Measurements from ENCODE around the gene CCDC201. TPM values are rescaled to one million over a fixed set of nuclear protein-coding genes. Genes with fewer than 3 reads are reported as not detected.

CCDC201 gene
- total RNA-seq, 1 experiment from 2014 or later, result not detected

DNA sequence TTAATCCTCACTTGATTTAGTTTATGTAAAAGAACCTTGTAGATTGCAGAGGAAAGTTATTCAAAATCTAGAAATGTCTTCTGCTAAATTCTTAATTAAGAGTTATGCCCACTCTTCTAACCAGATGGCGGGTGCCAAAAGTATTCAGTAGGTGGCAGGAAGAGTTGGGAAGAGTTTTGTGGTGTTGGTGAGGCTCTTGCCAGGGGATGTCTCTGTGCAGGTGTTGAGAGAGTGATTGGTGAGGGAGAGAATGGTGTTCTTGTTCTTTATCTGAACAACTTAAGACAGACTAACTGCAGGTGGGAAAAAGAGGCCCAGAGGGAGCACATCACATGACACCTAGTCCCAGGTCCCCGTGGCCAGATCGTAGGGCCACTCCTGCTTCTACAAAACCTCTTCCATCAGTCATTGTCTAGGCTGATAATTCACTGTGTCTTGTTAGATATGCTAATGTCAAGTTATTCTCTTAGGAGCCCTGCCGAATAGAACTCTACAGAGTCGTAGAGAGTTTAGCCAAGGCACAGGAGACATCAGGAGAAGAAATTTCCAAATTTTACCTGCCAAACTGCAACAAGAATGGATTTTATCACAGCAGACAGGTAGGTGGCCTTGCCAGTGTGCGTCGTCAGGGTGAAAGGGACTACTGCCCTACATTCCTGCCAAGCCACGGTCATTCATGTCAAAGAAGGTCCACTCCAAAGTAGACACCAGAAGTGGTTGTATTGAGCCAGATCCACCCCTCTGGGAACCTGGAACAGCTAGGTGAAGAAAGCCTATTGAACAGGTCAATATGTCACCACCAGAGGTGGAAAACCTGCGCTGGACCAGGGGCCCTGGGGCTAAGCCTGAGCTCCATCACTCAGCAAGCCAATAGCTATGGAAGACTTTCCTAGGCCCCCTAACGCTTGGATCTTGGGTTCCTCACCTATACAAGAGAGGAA lies 18.9 kb upstream of the CCDC201 start:
- TF ChIP-seq, protein P1, sequence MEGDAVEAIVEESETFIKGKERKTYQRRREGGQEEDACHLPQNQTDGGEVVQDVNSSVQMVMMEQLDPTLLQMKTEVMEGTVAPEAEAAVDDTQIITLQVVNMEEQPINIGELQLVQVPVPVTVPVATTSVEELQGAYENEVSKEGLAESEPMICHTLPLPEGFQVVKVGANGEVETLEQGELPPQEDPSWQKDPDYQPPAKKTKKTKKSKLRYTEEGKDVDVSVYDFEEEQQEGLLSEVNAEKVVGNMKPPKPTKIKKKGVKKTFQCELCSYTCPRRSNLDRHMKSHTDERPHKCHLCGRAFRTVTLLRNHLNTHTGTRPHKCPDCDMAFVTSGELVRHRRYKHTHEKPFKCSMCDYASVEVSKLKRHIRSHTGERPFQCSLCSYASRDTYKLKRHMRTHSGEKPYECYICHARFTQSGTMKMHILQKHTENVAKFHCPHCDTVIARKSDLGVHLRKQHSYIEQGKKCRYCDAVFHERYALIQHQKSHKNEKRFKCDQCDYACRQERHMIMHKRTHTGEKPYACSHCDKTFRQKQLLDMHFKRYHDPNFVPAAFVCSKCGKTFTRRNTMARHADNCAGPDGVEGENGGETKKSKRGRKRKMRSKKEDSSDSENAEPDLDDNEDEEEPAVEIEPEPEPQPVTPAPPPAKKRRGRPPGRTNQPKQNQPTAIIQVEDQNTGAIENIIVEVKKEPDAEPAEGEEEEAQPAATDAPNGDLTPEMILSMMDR (conservative IDR thresholded peaks at IDR 0.05), result no peak
- Histone ChIP-seq H4K20me1 (ENCODE audit: control insufficient read depth, insufficient read depth, insufficient read length) (no peaks in the 10 kb centered on the region), H3K27me3 (ENCODE audit: insufficient read depth, low read length) (peaks cover 16% of the 10 kb centered on the region; the same call in 1 of the 2 replicates), H2BK120ac (ENCODE audit: low read depth, low read length, poor library complexity, severe bottlenecking) (no peak overlapping the region), H3K4me2 (ENCODE audit: insufficient read depth, insufficient read length, low read length) (no peak overlapping the region), H3K27ac (ENCODE audit: insufficient read length, low read depth, low read length) (no peak overlapping the region), H3K79me1 (ENCODE audit: insufficient read depth, low read depth, low read length, poor library complexity, severe bottlenecking) (no peaks in the 10 kb centered on the region), H2BK5ac (ENCODE audit: insufficient read length, low read length) (no peak overlapping the region), H4K5ac (ENCODE audit: insufficient read length, low read depth, low read length) (no peak overlapping the region), H3K56ac (ENCODE audit: insufficient read length, low read depth, low read length) (no peak overlapping the region), H4K91ac (ENCODE audit: insufficient read length, low read depth, low read length) (no peak overlapping the region), H2BK12ac (ENCODE audit: insufficient read length, low read depth, low read length) (no peak overlapping the region), H3K23ac (ENCODE audit: insufficient read length, low read depth, low read length) (no peak overlapping the region), H4K8ac (replicated peaks; ENCODE audit: insufficient read length, low read depth, low read length) (no peak overlapping the region), H3K14ac (ENCODE audit: insufficient read depth, low read length) (no peak overlapping the region), H2AK5ac (ENCODE audit: insufficient read length, low read length) (no peak overlapping the region), H3K9me3 (ENCODE audit: control insufficient read depth, low read depth, low read length) (no peaks in the 10 kb centered on the region), H3K4me1 (ENCODE audit: insufficient read depth, low read length) (peaks cover 3% of the 10 kb centered on the region), H3K18ac (ENCODE audit: insufficient read length, low read depth, low read length) (no peak overlapping the region), H2BK20ac (ENCODE audit: low read depth, low read length, poor library complexity, severe bottlenecking) (no peak overlapping the region), H3K4ac (ENCODE audit: low read depth, low read length) (no peak overlapping the region), H3K23me2 (ENCODE audit: insufficient read length, low read depth, low read length, poor library complexity, severe bottlenecking) (no peaks in the 10 kb centered on the region), H3K9ac (ENCODE audit: extremely low read depth, insufficient read length, low read length) (no peak overlapping the region), H3T11ph (ENCODE audit: low read length) (no peak overlapping the region), H3K79me2 (ENCODE audit: insufficient read depth, low read length) (no peaks in the 10 kb centered on the region), H2BK15ac (ENCODE audit: low read depth, low read length) (no peak overlapping the region), H2AFZ (ENCODE audit: low read length) (no peak overlapping the region)
- Mint-ChIP-seq H3K27me3 (ENCODE audit: low read depth) (peaks cover 78% of the 10 kb centered on the region), H3K4me1 (peaks cover 14 to 21% of the 10 kb centered on the region in 2 experiments), H3K27ac (no peak overlapping the region), H3K4me3 (no peak overlapping the region), H3K36me3 (ENCODE audit: insufficient read depth in 1 of 3, low read depth in 3 of 3) (no peaks in the 10 kb centered on the region), H3K9me3 (no peaks in the 10 kb centered on the region; a peak in 1 of 5 replicates)
- no CpG with 5 or more reads among the region's 10 CpGs for WGBS (ENCODE audit: extremely low coverage, insufficient read length, low lambda C conversion rate)
- no peak for DNase-seq

Measured in H9 (cell line).